SK-N-MC (cell line): Measurements from ENCODE around the gene MEIKIN.

ENCODE experiments used
- DNase-seq: peaks from one replicate; pipeline ENCODE4 v3.0.0-alpha.2; 2011; ENCODE audit warnings: low read depth, low spot score
- H3K27ac ChIP-seq: fragments of 200-600 bp; sonication (generic); 2 replicates; pipeline ENCODE4 v1.5.1; 2016; ENCODE audit warnings: mixed run types
- H3K36me3 ChIP-seq: fragments of 200-600 bp; sonication (generic); 2 replicates; pipeline ENCODE4 v1.6.1; 2017; ENCODE audit warnings: antibody characterized with exemption, low read length, mixed read lengths; ENCODE audit not compliant: insufficient read depth
- H3K4me3 ChIP-seq: fragments of 200-600 bp; sonication (generic); 2 replicates; pipeline ENCODE4 v1.5.1; 2016
- H3K9ac ChIP-seq: fragments of 200-600 bp; sonication (generic); 2 replicates; pipeline ENCODE4 v1.8.0; 2017; ENCODE audit warnings: mixed run types, mixed read lengths; ENCODE audit not compliant: insufficient read length
- H3K9me3 ChIP-seq: fragments of 200-600 bp; sonication (generic); 2 replicates; pipeline ENCODE4 v1.6.1; 2017; ENCODE audit warnings: low read depth, mild to moderate bottlenecking, antibody characterized with exemption, low read length, moderate library complexity, mixed read lengths
- EZH2 ChIP-seq: fragments of 200-600 bp; sonication (generic); IDR thresholded peaks from one replicate; pipeline ENCODE4 v1.6.1; 2017; ENCODE audit warnings: antibody characterized with exemption
- FOXP2 ChIP-seq: optimal IDR thresholded peaks from 2 replicates; pipeline ENCODE3; 2011; ENCODE audit warnings: mild to moderate bottlenecking, moderate library complexity; ENCODE audit not compliant: insufficient read depth; ENCODE audit errors: extremely low read length, control extremely low read depth
- POLR2AphosphoS5 ChIP-seq: IDR thresholded peaks from 2 replicates; pipeline ENCODE4 v1.6.1; 2012; ENCODE audit warnings: mild to moderate bottlenecking, low read depth, low read length, borderline replicate concordance

MEIKIN gene

GRCh38 chr5:131987251-131987650, 41.8 kb upstream of the MEIKIN start:
- Histone ChIP-seq H3K9me3 (no peaks in the 10 kb centered on the region), H3K4me3 (no peak overlapping the region), H3K27ac (no peak overlapping the region), H3K36me3 (no peaks in the 10 kb centered on the region), H3K9ac (no peak overlapping the region)
- TF ChIP-seq FOXP2 (no peak), POLR2AphosphoS5 (no peak), EZH2 (no peak)
- no peak for DNase-seq

DNA sequence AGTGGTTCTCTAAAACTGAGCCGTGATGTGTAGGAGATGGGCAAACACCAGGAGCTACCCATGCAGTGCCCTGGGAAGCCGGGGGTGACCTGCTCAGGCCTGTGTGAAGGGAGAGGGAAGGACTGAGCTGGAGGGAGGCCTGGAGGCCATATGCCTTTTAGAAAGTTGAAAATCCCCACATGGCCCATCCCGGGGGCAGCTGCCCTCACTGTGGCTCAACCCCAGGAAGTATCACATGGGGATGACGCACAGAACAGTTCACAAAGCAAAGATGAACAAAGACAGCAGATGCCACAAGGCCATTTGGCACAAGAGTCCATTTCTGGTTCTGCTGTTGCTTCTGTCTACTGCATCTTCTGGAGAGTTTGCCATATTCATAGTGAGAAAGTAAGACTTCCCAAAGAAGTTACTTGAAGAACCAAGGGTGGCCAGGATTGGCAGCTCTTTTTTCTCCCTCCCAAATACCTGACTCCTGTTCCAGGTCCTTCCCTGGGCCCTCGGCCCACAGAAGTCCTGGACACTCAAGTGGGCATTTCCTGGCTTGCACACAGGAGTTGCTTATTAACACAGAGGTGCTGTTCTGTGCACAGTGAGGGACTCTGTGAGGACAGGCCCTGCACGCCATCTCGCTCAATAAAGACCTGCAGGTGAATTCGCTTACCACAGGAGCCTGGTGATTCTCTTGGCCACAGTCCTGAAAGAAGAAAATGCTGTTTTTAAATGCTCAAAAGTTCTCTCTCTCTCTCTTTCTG, 40.9 kb upstream of the MEIKIN start:
- Histone ChIP-seq H3K4me3 (no peak overlapping the region), H3K36me3 (no peaks in the 10 kb centered on the region), H3K27ac (no peak overlapping the region), H3K9ac (no peak overlapping the region), H3K9me3 (no peaks in the 10 kb centered on the region)
- TF ChIP-seq EZH2 (no peak), POLR2AphosphoS5 (no peak), FOXP2 (no peak)
- DNase-seq: no peak

DNA sequence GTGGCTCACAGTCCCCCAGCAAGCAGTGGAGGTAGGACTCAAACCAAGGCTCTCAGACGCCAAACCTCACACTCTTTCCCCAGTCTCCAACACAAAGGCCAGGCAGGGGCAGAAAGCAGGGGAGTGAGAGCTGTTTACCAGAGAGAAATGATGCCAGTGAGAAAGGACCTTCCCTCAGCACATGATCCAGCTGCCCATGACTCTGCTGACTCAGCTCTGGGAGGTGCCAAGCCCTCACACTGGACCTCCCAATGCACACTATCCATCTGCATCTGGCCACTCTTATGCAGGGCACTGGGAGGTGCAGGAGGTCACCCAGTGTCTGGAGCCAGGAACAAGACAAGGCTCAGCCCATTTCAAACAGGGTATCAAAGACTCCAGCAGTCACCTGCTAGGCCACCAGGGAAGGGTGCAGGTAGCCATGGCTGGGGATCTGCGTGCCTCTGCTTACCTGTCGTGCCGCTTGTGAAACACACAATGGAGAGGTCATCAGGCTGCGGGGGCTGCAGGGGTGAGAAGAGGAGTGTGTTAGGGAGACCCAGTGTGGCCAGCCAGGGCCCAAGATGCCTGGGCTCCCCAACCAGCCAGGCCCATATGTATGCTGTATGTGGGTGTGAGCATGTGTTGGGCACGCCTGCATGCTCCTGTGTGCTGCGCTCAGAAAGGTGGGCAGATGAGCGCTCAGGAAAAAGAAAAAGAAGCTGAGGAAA, 39.6 kb upstream of the MEIKIN start:
- Histone ChIP-seq H3K4me3 (no peak overlapping the region), H3K9ac (no peak overlapping the region), H3K9me3 (no peaks in the 10 kb centered on the region), H3K36me3 (no peaks in the 10 kb centered on the region), H3K27ac (no peak overlapping the region)
- TF ChIP-seq POLR2AphosphoS5 (no peak), EZH2 (no peak), FOXP2 (no peak)
- DNase-seq: no peak

- DNase-seq: no peak
- no peak overlapping the region for H3K27ac ChIP-seq
- H3K36me3 ChIP-seq: no peaks in the 10 kb centered on the region
- no peak for TF ChIP-seq FOXP2
- no peak for TF ChIP-seq EZH2
- no peak for TF ChIP-seq POLR2AphosphoS5
- H3K4me3 ChIP-seq: no peak overlapping the region
- no peak overlapping the region for H3K9ac ChIP-seq
- H3K9me3 ChIP-seq: no peaks in the 10 kb centered on the region
Measured at GRCh38 chr5:131983244-131983771, 37.8 kb upstream of the MEIKIN start.

- Histone ChIP-seq H3K36me3 (no peaks in the 10 kb centered on the region), H3K4me3 (no peak overlapping the region), H3K9me3 (no peaks in the 10 kb centered on the region), H3K27ac (no peak overlapping the region), H3K9ac (no peak overlapping the region)
- DNase-seq: no peak
- TF ChIP-seq EZH2 (no peak), POLR2AphosphoS5 (no peak), FOXP2 (no peak)
Measured at GRCh38 chr5:131981516-131981915, 36.1 kb upstream of the MEIKIN start.

DNA sequence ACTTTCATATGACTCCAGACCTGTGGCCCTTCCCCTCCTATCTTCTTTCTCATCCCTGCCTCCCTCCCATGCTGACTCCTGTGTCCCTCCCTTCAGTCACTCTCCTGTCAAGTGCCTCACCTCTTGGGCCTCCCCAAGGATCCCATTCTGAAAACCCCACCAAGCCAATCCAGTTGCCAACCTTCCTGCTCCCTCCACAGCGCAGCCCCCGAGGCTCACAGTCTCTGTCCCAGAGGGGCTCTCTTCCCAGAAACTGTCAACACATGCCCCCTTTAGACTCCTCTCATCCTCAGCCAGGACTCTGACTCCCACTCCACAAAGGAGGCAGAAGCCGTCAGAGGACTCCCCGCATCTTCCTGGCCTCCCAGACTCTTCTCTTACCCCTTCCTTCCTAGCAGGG, 35.2 kb upstream of the MEIKIN start:
- TF ChIP-seq POLR2AphosphoS5 (no peak), FOXP2 (no peak), EZH2 (no peak)
- no peak for DNase-seq
- H3K4me3 ChIP-seq: no peak overlapping the region
- H3K36me3 ChIP-seq: no peaks in the 10 kb centered on the region
- no peak overlapping the region for H3K9ac ChIP-seq
- no peaks in the 10 kb centered on the region for H3K9me3 ChIP-seq
- H3K27ac ChIP-seq: no peak overlapping the region

DNA sequence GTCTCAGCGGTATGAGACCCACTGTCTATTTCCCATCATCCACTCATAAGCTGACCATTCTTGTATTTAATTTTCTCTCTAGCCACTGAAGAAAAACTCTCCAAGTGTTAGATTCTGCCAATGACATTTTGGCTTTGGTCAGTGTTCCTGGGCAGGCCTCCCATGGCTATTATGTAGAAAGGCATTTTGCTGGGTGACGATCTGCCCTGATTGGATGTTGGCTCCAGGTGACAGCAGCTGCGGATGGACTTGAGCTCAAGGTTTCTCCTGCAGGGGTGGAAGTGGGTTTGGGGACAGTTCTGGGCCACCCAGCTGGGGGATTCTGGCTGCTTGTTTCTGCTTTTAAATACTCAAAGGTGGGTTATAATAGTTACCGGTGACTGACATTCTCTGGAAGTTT, 34.4 kb upstream of the MEIKIN start:
- no peak for DNase-seq
- Histone ChIP-seq H3K9me3 (no peaks in the 10 kb centered on the region), H3K27ac (no peak overlapping the region), H3K4me3 (no peak overlapping the region), H3K36me3 (no peaks in the 10 kb centered on the region), H3K9ac (no peak overlapping the region)
- no peak for TF ChIP-seq POLR2AphosphoS5
- TF ChIP-seq FOXP2: no peak
- TF ChIP-seq EZH2: no peak

DNA sequence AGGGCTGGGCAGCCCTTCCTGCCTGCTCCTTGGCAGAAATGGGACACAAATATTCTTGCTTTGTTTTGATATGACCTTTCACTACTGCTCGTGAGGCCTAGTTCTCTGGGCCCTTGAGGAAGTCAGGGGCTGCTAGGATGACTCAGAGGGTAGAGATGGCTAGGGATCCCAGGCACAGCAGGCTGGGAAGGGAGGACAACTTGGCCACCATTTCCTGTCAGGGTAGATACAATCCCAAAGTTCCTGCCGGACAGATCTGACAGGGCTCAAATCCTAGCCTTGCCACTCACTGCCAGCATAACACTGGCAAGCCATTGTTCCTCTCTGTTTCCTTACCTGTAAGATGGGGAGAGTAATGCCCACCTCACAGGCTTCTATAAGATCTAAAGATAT, 31.7 kb upstream of the MEIKIN start:
- no peak overlapping the region for H3K9ac ChIP-seq
- H3K27ac ChIP-seq: no peak overlapping the region
- H3K36me3 ChIP-seq: no peaks in the 10 kb centered on the region
- TF ChIP-seq FOXP2 (no peak), POLR2AphosphoS5 (no peak), EZH2 (no peak)
- no peaks in the 10 kb centered on the region for H3K9me3 ChIP-seq
- no peak for DNase-seq
- no peak overlapping the region for H3K4me3 ChIP-seq
